Putamen (tissue), 1 donor: ENCODE measurements around the gene ATAD3A.
"Not testable (repeated sequence)": the region's sequence is repeated elsewhere in the genome, so short reads cannot be mapped to it uniquely, and the experiment has no call there.

Experiments
- DNase-seq: peaks from one replicate; pipeline ENCODE4 v3.0.0-alpha.2; 2016; ENCODE audit warnings: low spot score

ATAD3A gene

GRCh38 chr1:1489861-1490260 lies 22.1 kb upstream of the ATAD3A start:
- no peak for DNase-seq

DNA sequence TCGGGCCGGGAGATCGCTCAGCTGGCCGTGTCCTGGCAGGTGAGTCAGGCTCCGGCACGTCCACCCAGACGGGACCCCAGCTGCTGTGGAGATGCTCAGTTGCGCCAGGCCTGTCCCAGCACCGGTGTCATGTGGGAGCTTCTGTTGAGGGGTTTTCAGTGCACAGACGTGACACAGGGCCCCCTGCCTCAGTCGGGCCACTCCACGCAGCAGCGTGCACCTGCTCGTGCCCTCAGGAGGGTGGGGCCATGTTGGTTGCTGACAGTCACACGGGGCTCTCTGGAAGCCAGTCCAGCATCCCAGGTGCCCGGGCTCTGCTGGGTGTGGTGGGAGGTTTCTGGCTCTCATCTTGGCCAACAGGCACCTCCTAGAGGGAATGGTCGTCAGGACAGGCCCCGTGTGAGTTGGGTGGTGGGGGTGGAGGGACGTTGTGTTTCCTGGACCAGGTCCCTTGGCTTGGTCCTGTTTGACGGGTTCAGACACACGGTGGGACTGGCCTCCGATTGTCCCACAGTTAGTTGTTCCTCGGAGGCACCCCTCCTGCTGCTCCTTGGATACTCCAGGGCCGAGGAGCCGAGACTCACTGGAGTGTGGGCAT lies 21.2 kb upstream of the ATAD3A start:
- DNase-seq: no peak

GRCh38 chr1:1491601-1492000 lies 20.4 kb upstream of the ATAD3A start:
- DNase-seq: no peak

GRCh38 chr1:1494311-1494710 lies 17.7 kb upstream of the ATAD3A start:
- DNase-seq: not testable (repeated sequence)

DNA sequence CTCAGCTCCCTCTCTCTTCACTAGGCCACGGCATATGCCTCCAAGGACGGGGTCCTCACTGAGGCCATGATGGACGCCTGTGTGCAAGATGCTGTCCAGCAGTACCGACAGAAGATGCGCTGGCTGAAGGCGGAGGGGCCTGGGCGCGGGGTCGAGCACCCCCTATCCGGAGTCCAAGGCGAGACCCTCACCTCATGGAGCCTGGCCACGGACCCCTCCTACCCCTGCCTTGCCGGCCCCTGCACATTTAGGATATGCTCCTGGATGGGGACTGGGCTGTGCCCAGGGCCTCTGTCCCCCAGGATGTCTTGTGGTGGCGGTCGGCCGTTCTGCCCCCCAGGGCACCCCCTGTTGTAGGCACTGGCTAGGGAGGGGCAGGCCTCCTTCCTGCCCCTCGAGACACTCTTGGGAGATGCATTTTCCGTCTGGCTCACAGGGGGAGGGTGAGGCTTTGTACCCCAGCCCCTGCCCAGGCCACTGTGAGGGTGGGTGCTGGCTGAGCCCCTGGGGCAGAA lies 16.4 kb upstream of the ATAD3A start:
- not testable (repeated sequence) for DNase-seq

DNA sequence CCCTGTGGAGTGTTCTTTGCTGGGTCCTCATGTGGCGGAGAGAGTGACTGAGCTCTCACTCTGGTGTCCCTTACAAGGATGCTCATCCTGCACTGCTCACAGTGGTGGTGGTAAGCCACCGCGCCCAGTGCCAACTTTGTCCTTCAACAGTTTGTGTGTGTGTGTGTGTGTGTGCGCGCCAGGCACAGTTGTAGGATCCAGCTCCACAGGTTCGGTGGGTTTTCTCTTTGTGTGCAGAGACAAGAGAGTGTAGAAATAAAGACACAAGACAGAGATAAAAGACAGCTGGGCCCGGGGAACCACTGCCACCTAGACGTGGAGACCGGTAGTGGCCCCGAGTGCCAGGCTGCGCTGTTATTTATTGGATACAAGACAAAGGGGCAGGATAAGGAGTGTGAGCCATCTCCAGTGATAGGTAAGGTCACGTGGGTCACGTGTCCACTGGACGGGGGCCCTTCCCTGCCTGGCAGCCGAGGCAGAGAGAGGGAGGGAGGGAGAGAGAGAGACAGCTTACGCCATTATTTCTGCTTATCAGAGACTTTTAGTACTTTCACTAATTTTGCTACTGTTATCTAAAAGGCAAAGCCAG lies 7.1 kb upstream of the ATAD3A start:
- peak; percentile 41 for DNase-seq

GRCh38 chr1:1505366-1505798 lies 6.6 kb upstream of the ATAD3A start:
- DNase-seq: peak; percentile 35

DNA sequence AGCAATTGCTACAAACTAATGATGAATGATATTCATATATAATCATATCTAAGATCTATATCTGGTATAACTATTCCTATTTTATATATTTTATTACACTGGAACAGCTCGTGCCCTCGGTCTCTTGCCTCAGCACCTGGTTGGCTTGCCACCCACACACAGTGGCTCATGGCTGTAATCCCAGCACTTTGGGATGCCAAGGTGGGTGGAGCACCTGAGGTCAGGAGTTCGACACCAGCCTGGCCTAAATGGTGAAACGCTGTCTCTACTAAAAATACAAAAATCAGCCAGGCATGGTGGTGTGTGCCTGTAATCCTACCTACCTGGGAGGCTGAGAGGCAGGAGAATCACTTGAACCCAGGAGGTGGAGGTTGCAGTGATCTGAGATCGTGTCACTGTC lies 6.2 kb upstream of the ATAD3A start:
- not testable (repeated sequence) for DNase-seq

DNA sequence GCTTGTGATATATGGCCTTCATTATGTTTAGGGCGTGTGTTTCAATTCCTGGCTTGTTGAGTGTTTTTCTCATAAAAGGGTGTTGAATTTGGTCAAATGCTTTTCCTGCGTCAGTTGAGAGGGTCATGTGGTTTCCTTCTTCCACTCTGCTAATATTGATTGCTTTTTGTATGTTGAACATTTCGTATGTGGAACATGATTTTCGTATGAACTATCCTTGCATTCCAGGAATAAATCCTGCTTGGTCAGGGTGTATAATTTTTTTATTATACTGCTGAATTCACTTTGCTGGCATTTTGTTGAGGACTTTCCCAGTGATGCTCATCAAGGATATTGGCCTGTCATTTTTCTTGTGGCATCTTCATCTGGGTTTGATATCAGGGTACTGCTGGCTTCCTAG lies 4.7 kb upstream of the ATAD3A start:
- no peak for DNase-seq

DNA sequence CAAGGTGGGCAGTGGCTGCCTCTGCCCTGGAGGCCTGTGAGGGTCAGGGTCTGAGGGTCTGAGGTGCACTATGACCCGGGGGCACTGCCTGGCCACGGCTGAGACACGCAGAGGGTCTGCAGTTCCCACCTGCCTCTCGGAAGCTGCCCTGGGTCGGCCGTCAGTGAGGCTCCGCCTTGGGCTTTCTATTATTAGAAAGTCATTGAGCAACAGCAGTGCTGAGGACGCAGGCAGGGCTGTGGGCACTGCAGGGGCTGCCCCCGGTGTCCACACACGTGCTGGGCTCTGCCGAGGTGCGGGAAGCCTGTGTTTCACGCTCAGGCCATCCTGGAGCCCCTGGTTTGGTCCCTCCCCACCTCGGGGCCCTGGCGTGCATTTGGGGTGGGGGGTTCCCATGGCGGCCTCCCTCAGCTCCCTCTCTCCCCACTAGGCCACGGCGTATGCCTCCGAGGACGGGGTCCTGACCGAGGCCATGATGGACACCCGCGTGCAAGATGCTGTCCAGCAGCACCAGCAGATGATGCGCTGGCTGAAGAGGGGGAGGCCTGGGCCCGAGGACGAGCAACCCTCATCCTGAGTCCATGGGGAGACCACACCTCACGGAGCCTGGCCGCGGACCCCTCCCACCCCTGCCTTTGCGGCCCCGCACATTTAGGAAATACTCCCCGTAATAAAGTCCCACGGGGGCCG lies 3.0 kb upstream of the ATAD3A start:
- not testable (repeated sequence) for DNase-seq

- DNase-seq: not testable (repeated sequence)
Observed at GRCh38 chr1:1509465-1509850, 2.5 kb upstream of the ATAD3A start.

- no peak for DNase-seq
Observed at GRCh38 chr1:1510912-1511532, 940 bp upstream of the ATAD3A start.

GRCh38 chr1:1512425-1512824 lies 463 bp downstream of the ATAD3A start:
- not testable (repeated sequence) for DNase-seq

DNA sequence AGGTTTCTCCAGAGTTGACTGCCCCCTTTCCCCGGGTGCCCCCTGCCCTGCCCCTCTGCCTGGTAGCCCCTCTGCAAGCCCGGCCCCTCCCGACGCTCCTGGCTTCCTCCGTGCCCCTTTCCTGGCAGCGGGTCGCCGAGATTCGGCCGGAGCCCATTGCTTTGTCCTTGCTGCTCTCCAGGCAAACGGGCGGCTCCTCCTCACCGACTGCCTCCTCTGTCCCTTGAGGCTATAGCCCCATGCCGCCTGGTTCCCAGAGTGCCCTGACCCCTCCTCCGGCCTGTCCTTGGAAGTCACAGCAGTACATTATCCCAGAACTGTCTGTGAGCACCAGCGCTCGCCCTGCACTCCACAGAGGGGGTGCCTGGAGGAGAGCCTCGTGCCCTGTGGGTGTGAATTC lies 1.7 kb downstream of the ATAD3A start:
- not testable (repeated sequence) for DNase-seq

DNA sequence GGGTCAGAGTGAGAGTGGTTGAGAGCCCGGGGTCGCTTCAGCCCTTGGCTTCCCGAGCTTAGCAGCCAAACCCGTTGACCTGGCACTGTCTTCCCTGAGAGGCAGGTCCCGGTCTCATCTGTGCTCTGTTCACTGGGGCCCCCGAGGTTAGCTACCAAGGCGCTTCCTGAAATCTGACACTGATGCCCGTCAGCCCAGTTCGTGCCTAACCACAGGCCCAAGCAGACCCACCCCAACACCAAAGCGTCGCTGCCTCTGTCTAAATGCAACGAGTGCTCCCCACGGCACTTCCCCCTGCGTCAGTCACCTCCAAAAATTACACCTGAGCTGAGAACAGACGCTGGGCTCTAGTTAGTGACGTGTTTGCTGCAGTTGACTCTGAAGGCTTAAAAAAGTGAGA lies 2.4 kb downstream of the ATAD3A start:
- DNase-seq: not testable (repeated sequence)

GRCh38 chr1:1516923-1517322 lies 5.0 kb downstream of the ATAD3A start:
- not testable (repeated sequence) for DNase-seq

DNA sequence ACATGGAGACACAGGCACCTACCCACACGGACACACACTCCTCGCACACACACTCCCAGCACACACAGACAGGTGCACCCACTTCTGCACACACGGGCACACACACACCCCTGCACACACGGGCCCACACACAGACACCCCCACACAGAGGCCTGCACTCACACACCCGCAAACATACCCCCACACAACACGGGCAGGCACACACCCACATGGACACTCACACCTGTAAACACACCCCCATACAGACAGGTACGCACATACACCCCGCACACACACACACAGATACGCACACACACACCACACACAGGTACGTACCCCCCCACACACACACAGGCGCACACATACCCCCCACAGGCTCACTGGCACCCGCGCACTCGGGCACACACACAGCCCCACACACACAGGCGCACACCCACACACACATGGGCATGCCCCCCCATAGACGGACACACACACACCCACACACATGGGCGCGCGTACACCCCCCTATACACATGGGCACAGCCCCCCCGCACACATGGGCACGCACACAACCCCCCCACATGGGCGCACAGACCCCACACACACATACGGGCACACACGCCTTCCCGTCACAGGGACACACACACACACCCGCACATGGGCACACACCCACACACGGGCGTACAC lies 6.1 kb downstream of the ATAD3A start:
- no peak for DNase-seq

DNA sequence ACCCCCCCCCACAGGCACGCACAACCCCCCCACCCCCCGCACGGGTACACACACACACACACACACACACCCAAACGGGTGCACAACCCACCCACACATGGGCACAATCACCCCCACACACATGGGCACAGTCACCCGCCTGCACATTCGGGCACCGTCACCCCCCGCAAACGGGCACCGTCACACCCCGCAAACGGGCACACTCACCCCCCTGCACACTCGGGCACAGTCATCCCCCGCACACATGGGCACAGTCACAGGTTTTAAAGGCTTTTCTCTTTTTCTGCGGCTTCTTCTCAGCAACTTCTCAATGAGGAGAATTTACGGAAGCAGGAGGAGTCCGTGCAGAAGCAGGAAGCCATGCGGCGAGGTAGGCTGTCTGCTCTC lies 6.7 kb downstream of the ATAD3A start:
- DNase-seq: not testable (repeated sequence)

DNA sequence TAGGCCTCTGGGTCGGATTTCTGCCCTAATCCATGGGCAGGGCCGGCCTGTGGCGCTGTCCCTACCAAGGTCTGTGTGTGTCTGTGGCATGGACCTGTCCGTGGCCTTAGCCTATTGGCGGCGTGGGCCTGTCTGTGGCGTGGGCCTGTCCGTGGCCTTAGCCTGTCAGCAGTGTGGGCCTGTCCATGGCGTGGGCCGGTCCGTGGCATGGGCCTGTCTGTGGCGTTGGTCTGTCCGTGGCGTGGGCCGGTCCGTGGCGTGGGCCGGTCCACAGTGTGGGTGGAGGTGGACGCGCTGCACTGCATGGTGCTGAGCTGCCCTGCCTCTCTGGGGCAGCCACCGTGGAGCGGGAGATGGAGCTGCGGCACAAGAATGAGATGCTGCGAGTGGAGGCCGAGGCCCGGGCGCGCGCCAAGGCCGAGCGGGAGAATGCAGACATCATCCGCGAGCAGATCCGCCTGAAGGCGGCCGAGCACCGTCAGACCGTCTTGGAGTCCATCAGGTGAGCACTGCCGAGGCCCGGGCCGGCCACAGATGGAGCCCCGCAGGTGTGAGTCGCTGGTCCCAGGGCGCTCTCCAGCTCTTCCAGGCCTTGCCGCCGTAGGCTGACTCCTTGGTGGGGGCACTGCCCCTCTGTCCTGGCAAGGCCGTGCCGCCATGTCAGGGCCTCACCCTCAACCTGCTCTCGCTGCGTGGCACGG lies 8.0 kb downstream of the ATAD3A start:
- DNase-seq: not testable (repeated sequence)

DNA sequence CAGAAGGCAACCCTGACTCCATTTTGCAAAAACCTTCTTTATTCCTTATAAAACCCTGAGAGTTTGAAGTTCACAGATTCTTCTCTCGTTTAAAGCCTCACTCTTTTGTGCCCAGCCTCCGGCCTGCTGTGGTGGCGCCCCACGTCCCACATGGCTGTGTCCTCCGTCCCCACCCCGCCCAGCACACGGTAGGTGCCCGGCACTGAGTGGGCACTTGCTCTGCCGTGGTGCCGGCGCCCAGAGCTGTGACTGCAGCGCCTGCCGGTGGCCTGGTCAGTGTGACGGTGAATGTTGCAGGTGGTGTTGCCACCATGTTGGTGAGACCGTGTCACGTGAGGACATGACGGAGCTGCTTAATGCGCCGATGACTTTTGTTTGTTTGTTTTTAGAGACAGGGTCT lies 9.4 kb downstream of the ATAD3A start:
- no peak for DNase-seq

DNA sequence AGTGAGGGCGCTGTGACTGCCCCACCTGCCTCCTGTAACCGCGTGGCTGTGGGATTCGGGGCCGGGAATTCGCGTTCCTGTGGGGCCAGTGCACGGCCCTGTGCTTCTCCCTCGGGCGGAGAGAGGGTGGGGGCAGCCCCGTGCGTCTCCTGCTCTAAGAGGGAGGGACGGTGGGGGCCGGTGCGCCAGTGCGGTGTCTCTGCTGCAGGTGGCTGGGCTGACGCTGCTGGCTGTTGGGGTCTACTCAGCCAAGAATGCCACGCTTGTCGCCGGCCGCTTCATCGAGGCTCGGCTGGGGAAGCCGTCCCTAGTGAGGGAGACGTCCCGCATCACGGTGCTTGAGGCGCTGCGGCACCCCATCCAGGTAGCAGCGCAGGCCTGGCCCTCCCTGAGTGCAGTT lies 10.6 kb downstream of the ATAD3A start:
- not testable (repeated sequence) for DNase-seq

GRCh38 chr1:1523226-1523625 lies 11.3 kb downstream of the ATAD3A start:
- not testable (repeated sequence) for DNase-seq
